ACHN (cell line): ENCODE measurements around the gene FCHSD2.

Experiments used
- DNase-seq: peaks from one replicate; pipeline ENCODE4 v3.0.0-alpha.2; 2015
- in situ Hi-C: cut with HindIII; loops from 2 replicates; pipeline ENCODE4 v1.10.0; 2017; ENCODE audit warnings: low sequenced_read_pairs, low pct_ligation_motif_present, low pct_unique_long_range_greater_than_20kb

The FCHSD2 gene

GRCh38 chr11:72787216-72788104 is 354.7 kb downstream of the FCHSD2 start:
- no peak for DNase-seq
- in situ Hi-C loops: no loop called here
